Measurements from ENCODE around the gene ADAMTSL5. TPM values are rescaled to one million over a fixed set of nuclear protein-coding genes. Genes with fewer than 3 reads are reported as not detected.

ADAMTSL5 gene
- total and polyA plus RNA-seq, 9 of the 15 experiments (the other 6 are each of a cell fraction or from before 2014, with no cell fraction given), result 1.0 to 11.6 (median 4.1) TPM

- Histone ChIP-seq H4K20me1 (replicated peaks; ENCODE audit: control insufficient read depth, insufficient read depth, low read length) (no peaks in the 10 kb centered on the region), H3K27me3 (ENCODE audit: control insufficient read depth in 2 of 2, insufficient read depth in 2 of 2, low read length in 2 of 2) (no peaks in the 10 kb centered on the region), H3K9ac (ENCODE audit: insufficient read depth in 1 of 2, low read depth in 2 of 2, low read length in 2 of 2) (peak overlapping the region in 1 of 2 experiments; percentile 77; a peak in 2 of 4 replicates), H3K9me3 (replicated peaks; ENCODE audit: control insufficient read depth, insufficient read depth, low read depth, low read length) (no peaks in the 10 kb centered on the region; the same call in 1 of the 2 replicates), H3K9me1 (ENCODE audit: control insufficient read depth, insufficient read depth, low read length) (no peaks in the 10 kb centered on the region), H2AFZ (ENCODE audit: low read depth, low read length) (no peak overlapping the region), H3K4me2 (ENCODE audit: insufficient read depth, low read length) (no peak overlapping the region), H3K4me3 (no peak overlapping the region), H3K36me3 (ENCODE audit: control insufficient read depth, insufficient read depth, low read length) (peaks cover 10% of the 10 kb centered on the region; the same call in 2 of the 3 replicates), H3K4me1 (replicated peaks in 1 of 2; ENCODE audit: control insufficient read depth in 2 of 2, insufficient read depth in 2 of 2, low read length in 2 of 2) (peaks cover 5 to 56% of the 10 kb centered on the region in 2 experiments; a peak in 4 of 5 replicates), H3K27ac (ENCODE audit: extremely low read depth, low read depth, low read length) (no peak overlapping the region), H3K79me2 (ENCODE audit: control insufficient read depth, insufficient read depth, low read length) (peaks cover 26% of the 10 kb centered on the region)
- WGBS (ENCODE audit: insufficient coverage, low coverage, missing lambda C conversion rate), result 86% methylated on average over 11 of the region's 26 CpGs
- DNase-seq (ENCODE audit: extremely low read depth in 1 of 4, low spot score in 3 of 4), result no peak
- in situ Hi-C loops (cut with MboI) (no loop called here), intact Hi-C loops (cut with micrococcal nuclease) (no loop called here)
- no TSS peak for BruUV-seq (replicated peaks)
- ChIA-PET POLR2A (interaction anchor here (1.0 kb wide), 1 partner anchor 9 kb away, joined by 4 read pairs; the partner anchor contains the start of gene REEP6), CTCF (ENCODE audit: low intra/inter-chr PET ratio) (no interaction called here)
- no peak for FAIRE-seq
- TF ChIP-seq, protein P1, sequence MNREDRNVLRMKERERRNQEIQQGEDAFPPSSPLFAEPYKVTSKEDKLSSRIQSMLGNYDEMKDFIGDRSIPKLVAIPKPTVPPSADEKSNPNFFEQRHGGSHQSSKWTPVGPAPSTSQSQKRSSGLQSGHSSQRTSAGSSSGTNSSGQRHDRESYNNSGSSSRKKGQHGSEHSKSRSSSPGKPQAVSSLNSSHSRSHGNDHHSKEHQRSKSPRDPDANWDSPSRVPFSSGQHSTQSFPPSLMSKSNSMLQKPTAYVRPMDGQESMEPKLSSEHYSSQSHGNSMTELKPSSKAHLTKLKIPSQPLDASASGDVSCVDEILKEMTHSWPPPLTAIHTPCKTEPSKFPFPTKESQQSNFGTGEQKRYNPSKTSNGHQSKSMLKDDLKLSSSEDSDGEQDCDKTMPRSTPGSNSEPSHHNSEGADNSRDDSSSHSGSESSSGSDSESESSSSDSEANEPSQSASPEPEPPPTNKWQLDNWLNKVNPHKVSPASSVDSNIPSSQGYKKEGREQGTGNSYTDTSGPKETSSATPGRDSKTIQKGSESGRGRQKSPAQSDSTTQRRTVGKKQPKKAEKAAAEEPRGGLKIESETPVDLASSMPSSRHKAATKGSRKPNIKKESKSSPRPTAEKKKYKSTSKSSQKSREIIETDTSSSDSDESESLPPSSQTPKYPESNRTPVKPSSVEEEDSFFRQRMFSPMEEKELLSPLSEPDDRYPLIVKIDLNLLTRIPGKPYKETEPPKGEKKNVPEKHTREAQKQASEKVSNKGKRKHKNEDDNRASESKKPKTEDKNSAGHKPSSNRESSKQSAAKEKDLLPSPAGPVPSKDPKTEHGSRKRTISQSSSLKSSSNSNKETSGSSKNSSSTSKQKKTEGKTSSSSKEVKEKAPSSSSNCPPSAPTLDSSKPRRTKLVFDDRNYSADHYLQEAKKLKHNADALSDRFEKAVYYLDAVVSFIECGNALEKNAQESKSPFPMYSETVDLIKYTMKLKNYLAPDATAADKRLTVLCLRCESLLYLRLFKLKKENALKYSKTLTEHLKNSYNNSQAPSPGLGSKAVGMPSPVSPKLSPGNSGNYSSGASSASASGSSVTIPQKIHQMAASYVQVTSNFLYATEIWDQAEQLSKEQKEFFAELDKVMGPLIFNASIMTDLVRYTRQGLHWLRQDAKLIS (CRISPR knock-in tag; IDR thresholded peaks at IDR 0.05), result no peak
- TF ChIP-seq PPARD (CRISPR knock-in tag; IDR thresholded peaks at IDR 0.05) (no peak), POLR2G (IDR thresholded peaks at IDR 0.05; ENCODE audit: low read depth, low read length) (peak; percentile 38), MNT (conservative IDR thresholded peaks at IDR 0.05) (no peak), RBFOX2 (IDR thresholded peaks at IDR 0.05; ENCODE audit: low read depth, low read length) (peak; percentile 39), YBX1 (IDR thresholded peaks at IDR 0.05) (no peak)
- ATAC-seq, result no peak
Measured at GRCh38 chr19:1481224-1481892, 31.5 kb downstream of the ADAMTSL5 start.
